Mesendoderm (in vitro differentiated cells): ENCODE data around the gene CDK16.

ENCODE experiments used
- DNase-seq: peaks from one replicate; pipeline ENCODE4 v3.0.0; 2013
- H2AK5ac ChIP-seq: 2 replicates; pipeline ENCODE4 v1.6.1; 2013; ENCODE audit warnings: low read length, inconsistent platforms
- H2BK120ac ChIP-seq: 2 replicates; pipeline ENCODE4 v1.6.1; 2013; ENCODE audit warnings: low read depth, mild to moderate bottlenecking, low read length, moderate library complexity, mixed read lengths
- H2BK15ac ChIP-seq: replicated peaks from 2 replicates; pipeline ENCODE4 v1.6.1; 2013; ENCODE audit warnings: low read depth, mild to moderate bottlenecking, moderate library complexity
- H2BK5ac ChIP-seq: 2 replicates; pipeline ENCODE4 v1.6.1; 2013; ENCODE audit warnings: low read length, inconsistent platforms
- H3K18ac ChIP-seq: 2 replicates; pipeline ENCODE4 v1.6.1; 2013; ENCODE audit warnings: mild to moderate bottlenecking, low read length, mixed read lengths
- H3K23ac ChIP-seq: one replicate; pipeline ENCODE4 v1.6.1; 2013; ENCODE audit warnings: low read length
- H3K27ac ChIP-seq: 2 replicates; pipeline ENCODE4 v1.5.1; 2013; ENCODE audit warnings: low read depth, mild to moderate bottlenecking, inconsistent platforms, low read length, moderate library complexity
- H3K27me3 ChIP-seq: 2 replicates; pipeline ENCODE4 v1.6.1; 2013; ENCODE audit warnings: low read length, control low read depth, mild to moderate bottlenecking, inconsistent platforms; ENCODE audit not compliant: insufficient read depth, poor library complexity
- H3K36me3 ChIP-seq: 2 replicates; pipeline ENCODE4 v1.6.1; 2013; ENCODE audit warnings: low read length, inconsistent platforms; ENCODE audit not compliant: control insufficient read depth, insufficient read depth
- H3K4ac ChIP-seq: one replicate; pipeline ENCODE4 v1.6.1; 2013; ENCODE audit warnings: low read depth, mild to moderate bottlenecking, low read length, moderate library complexity
- H3K4me1 ChIP-seq: 2 replicates; pipeline ENCODE4 v1.6.1; 2013; ENCODE audit warnings: low read depth, low read length, inconsistent platforms; ENCODE audit not compliant: control insufficient read depth
- H3K4me2 ChIP-seq: 2 replicates; pipeline ENCODE4 v1.6.1; 2013; ENCODE audit warnings: low read length
- H3K4me3 ChIP-seq: 2 replicates; pipeline ENCODE4 v1.5.1; 2013; ENCODE audit warnings: mild to moderate bottlenecking, low read length
- H3K56ac ChIP-seq: one replicate; pipeline ENCODE4 v1.6.1; 2013; ENCODE audit warnings: low read length
- H3K79me1 ChIP-seq: 2 replicates; pipeline ENCODE4 v1.6.1; 2013; ENCODE audit warnings: low read length, inconsistent platforms
- H3K79me2 ChIP-seq: 2 replicates; pipeline ENCODE4 v1.6.1; 2013; ENCODE audit warnings: mild to moderate bottlenecking, low read length; ENCODE audit not compliant: control insufficient read depth, insufficient read depth
- H3K9ac ChIP-seq: 2 replicates; pipeline ENCODE4 v1.6.1; 2013; ENCODE audit warnings: low read length, inconsistent platforms
- H4K5ac ChIP-seq: one replicate; pipeline ENCODE4 v1.6.1; 2013; ENCODE audit warnings: low read length
- H4K8ac ChIP-seq: one replicate; pipeline ENCODE4 v1.6.1; 2013; ENCODE audit warnings: low read depth, mild to moderate bottlenecking, control low read depth, low read length, moderate library complexity
- WGBS: extraction: QIAGEN DNeasy Blood & Tissue Kit; methylation state at CpG from one replicate; pipeline ENCODE4 v1.1.7; 2013; ENCODE audit warnings: low lambda C conversion rate, missing lambda C conversion rate; ENCODE audit not compliant: insufficient coverage; ENCODE audit errors: extremely low coverage; 5-methylcytosine and 5-hydroxymethylcytosine counted together

Gene CDK16

DNA sequence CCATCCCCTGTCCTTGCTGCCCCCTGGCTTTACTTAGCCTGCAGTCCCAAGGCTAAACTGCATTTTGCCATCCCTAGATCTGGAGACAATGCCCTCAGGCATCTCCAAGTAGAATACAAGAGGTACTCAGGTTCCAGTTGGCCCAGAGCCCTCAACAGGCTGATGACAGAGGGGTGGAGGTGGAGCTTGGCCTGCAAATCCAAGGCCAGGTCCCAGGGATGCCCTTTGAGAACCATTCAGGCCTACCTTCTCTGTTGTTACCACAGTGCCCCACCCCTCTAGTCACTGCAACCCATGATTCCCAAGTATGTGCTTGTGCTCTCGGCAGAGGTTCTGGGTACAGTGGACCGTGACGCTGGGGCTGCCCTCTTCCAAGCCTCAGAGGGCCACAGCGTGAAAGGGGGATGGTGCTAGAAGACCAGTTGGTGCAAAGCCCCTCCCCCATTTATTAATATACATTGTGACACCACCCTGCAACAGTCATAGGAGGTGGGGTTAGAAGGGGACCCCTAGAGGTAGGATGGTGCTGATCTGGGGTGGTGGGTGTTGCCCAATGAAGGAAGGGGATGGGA is 31.3 kb upstream of the CDK16 start:
- no peaks in the 10 kb centered on the region for H3K79me1 ChIP-seq
- H4K8ac ChIP-seq: no peak overlapping the region
- no peaks in the 10 kb centered on the region for H3K4me1 ChIP-seq
- no peaks in the 10 kb centered on the region for H3K36me3 ChIP-seq
- no peak overlapping the region for H3K18ac ChIP-seq
- no peak overlapping the region for H3K23ac ChIP-seq
- H3K79me2 ChIP-seq: no peaks in the 10 kb centered on the region
- H3K27ac ChIP-seq: no peak overlapping the region
- H2BK15ac ChIP-seq: no peak overlapping the region
- H2BK120ac ChIP-seq: no peak overlapping the region
- H2BK5ac ChIP-seq: no peak overlapping the region
- H3K9ac ChIP-seq: no peak overlapping the region
- WGBS: no CpG with 5 or more reads among the region's 4 CpGs
- H3K4ac ChIP-seq: no peak overlapping the region
- peak; percentile 47 for DNase-seq
- H4K5ac ChIP-seq: no peak overlapping the region
- H3K4me3 ChIP-seq: no peak overlapping the region
- no peak overlapping the region for H3K4me2 ChIP-seq
- no peaks in the 10 kb centered on the region for H3K27me3 ChIP-seq
- H3K56ac ChIP-seq: no peak overlapping the region
- H2AK5ac ChIP-seq: no peak overlapping the region

GRCh38 chrX:47189906-47190305 is 28.6 kb upstream of the CDK16 start:
- no peak for DNase-seq

DNA sequence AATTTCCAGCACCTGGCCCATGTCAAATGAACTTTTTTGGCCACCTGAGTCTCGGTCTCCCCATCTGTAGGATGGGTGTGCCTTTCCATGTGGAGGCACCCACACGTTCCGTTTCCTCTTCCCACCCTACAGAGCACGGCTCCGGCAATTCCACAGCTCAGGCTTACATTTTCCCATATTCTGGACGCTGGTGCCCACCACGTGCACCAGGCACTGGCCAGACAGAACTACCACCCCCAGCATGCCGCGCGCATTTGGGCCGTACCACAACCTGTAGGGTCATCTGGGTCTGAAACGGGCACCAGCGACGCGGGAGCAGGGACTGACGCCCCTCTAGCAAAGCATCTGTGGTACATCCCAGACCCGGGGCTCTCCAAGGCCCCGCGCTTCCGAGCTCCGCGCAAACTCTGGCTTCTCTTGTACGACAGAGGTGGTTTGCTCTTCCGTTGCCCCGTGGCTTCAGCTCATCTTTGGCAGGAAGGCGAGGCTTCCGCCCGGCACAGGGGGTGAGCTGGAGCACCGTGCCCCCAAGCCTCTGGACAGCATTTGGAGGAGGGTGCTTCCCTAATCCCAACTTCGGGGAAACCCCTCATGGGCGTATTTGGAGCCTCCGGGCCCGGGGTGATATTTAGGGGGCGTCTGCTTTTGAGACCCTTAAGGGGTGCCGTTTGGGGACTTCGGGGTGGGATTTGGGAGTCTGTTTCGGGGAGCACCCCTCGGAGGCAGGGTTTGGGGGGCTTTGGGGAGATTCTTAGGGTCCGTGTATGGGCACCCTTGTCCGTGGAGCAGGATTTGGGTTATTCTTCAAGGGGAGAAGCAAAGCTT is 27.8 kb upstream of the CDK16 start:
- H2BK15ac ChIP-seq: no peak overlapping the region
- peak; percentile 96 for DNase-seq
- no peak overlapping the region for H2BK120ac ChIP-seq
- H3K4me1 ChIP-seq: no peaks in the 10 kb centered on the region
- peaks cover 15% of the 10 kb centered on the region for H3K79me2 ChIP-seq
- WGBS: no CpG with 5 or more reads among the region's 40 CpGs
- H3K56ac ChIP-seq: peak overlapping the region; percentile 76
- peak overlapping the region; percentile 64 for H3K9ac ChIP-seq
- peak overlapping the region; percentile 29 for H3K4me2 ChIP-seq
- H3K27ac ChIP-seq: no peak overlapping the region
- no peak overlapping the region for H2BK5ac ChIP-seq
- H3K18ac ChIP-seq: no peak overlapping the region
- H3K27me3 ChIP-seq: no peaks in the 10 kb centered on the region
- H3K4me3 ChIP-seq: peak overlapping the region; percentile 29
- H3K79me1 ChIP-seq: no peaks in the 10 kb centered on the region
- H3K23ac ChIP-seq: no peak overlapping the region
- H4K8ac ChIP-seq: no peak overlapping the region
- H3K36me3 ChIP-seq: no peaks in the 10 kb centered on the region
- H3K4ac ChIP-seq: no peak overlapping the region
- H2AK5ac ChIP-seq: no peak overlapping the region
- H4K5ac ChIP-seq: no peak overlapping the region

More at GRCh38 chrX:47189906-47190305, 28.6 kb upstream of the CDK16 start:
- Histone ChIP-seq H2BK5ac (no peak overlapping the region), H3K18ac (no peak overlapping the region), H2AK5ac (no peak overlapping the region), H2BK120ac (no peak overlapping the region), H3K4me2 (no peak overlapping the region), H3K23ac (no peak overlapping the region), H3K56ac (no peak overlapping the region), H2BK15ac (no peak overlapping the region), H3K9ac (no peak overlapping the region), H3K36me3 (no peaks in the 10 kb centered on the region), H3K27ac (no peak overlapping the region), H3K4me3 (no peak overlapping the region), H3K4ac (no peak overlapping the region), H4K8ac (no peak overlapping the region), H3K79me2 (peaks cover 9% of the 10 kb centered on the region), H3K4me1 (no peaks in the 10 kb centered on the region), H4K5ac (no peak overlapping the region), H3K27me3 (no peaks in the 10 kb centered on the region), H3K79me1 (no peaks in the 10 kb centered on the region)
- WGBS: no CpG with 5 or more reads among the region's 19 CpGs

- no CpG with 5 or more reads among the region's 26 CpGs for WGBS
- H2BK120ac ChIP-seq: no peak overlapping the region
- no peak overlapping the region for H3K18ac ChIP-seq
- H3K56ac ChIP-seq: peak overlapping the region; percentile 76
- no peak overlapping the region for H3K4ac ChIP-seq
- no peak overlapping the region for H4K8ac ChIP-seq
- H3K79me1 ChIP-seq: no peaks in the 10 kb centered on the region
- H3K79me2 ChIP-seq: peaks cover 21% of the 10 kb centered on the region
- H3K23ac ChIP-seq: no peak overlapping the region
- peaks cover 3% of the 10 kb centered on the region for H3K4me1 ChIP-seq
- no peaks in the 10 kb centered on the region for H3K27me3 ChIP-seq
- H4K5ac ChIP-seq: no peak overlapping the region
- peak overlapping the region; percentile 64 for H3K9ac ChIP-seq
- peak overlapping the region; percentile 29 for H3K4me3 ChIP-seq
- no peak overlapping the region for H2AK5ac ChIP-seq
- H3K27ac ChIP-seq: no peak overlapping the region
- peak; percentile 30 for DNase-seq
- no peak overlapping the region for H2BK15ac ChIP-seq
- H2BK5ac ChIP-seq: no peak overlapping the region
- peak overlapping the region; percentile 29 for H3K4me2 ChIP-seq
- H3K36me3 ChIP-seq: no peaks in the 10 kb centered on the region
Observed at GRCh38 chrX:47191331-47191730, 27.1 kb upstream of the CDK16 start.

GRCh38 chrX:47191806-47192401 is 26.6 kb upstream of the CDK16 start:
- H3K4me2 ChIP-seq: peak overlapping the region; percentile 14
- H2BK120ac ChIP-seq: no peak overlapping the region
- peaks cover 7% of the 10 kb centered on the region for H3K4me1 ChIP-seq
- no peak overlapping the region for H3K23ac ChIP-seq
- no peaks in the 10 kb centered on the region for H3K79me1 ChIP-seq
- H2BK5ac ChIP-seq: no peak overlapping the region
- no peak overlapping the region for H2AK5ac ChIP-seq
- no peak overlapping the region for H2BK15ac ChIP-seq
- no peak overlapping the region for H4K8ac ChIP-seq
- peak; percentile 74 for DNase-seq
- no peak overlapping the region for H3K4me3 ChIP-seq
- no peaks in the 10 kb centered on the region for H3K27me3 ChIP-seq
- H3K36me3 ChIP-seq: no peaks in the 10 kb centered on the region
- H3K27ac ChIP-seq: no peak overlapping the region
- H3K56ac ChIP-seq: no peak overlapping the region
- H3K18ac ChIP-seq: no peak overlapping the region
- no peak overlapping the region for H3K4ac ChIP-seq
- H3K9ac ChIP-seq: peak overlapping the region; percentile 46
- H4K5ac ChIP-seq: no peak overlapping the region
- WGBS: no CpG with 5 or more reads among the region's 16 CpGs
- H3K79me2 ChIP-seq: peaks cover 27% of the 10 kb centered on the region
